Gastrocnemius medialis (tissue), 4 donors: Measurements from ENCODE around the gene CES2. TPM values are rescaled to one million over a fixed set of nuclear protein-coding genes. Genes with fewer than 3 reads are reported as not detected.

Experiments
- ATAC-seq, 2 donors: fragments of 150-250 bp; one replicate each; pipeline ENCODE4 v1.9.1; 2016
- DNase-seq, 2 donors: peaks; one replicate each; pipeline ENCODE4 v3.0.0-alpha.2; 2019
- H3K27ac ChIP-seq, 4 donors: fragments of 200-600 bp; sonication (generic); 1 replicate in 1 of 4; 2 replicates in 3 of 4; pipeline ENCODE4 v1.5.1; 2016 to 2018; ENCODE audit warnings: mild to moderate bottlenecking in 2 of 4, moderate library complexity in 1 of 4
- H3K27me3 ChIP-seq, 3 donors: fragments of 200-600 bp; sonication (generic) in 2 of 3; 1 replicate in 1 of 3; 2 replicates in 2 of 3; pipeline versions ENCODE4 v1.5.1 to v1.6.0; 2016 to 2019; ENCODE audit warnings: mild to moderate bottlenecking in 1 of 3, moderate library complexity in 1 of 3
- H3K36me3 ChIP-seq, 2 donors: fragments of 200-600 bp; sonication (generic) in 1 of 2; one replicate each; pipeline ENCODE4 v1.5.1; 2017 to 2018
- H3K4me1 ChIP-seq, 2 donors: fragments of 200-600 bp; sonication (generic) in 1 of 2; one replicate each; pipeline ENCODE4 v1.5.1; 2016 to 2017; ENCODE audit warnings: mild to moderate bottlenecking in 2 of 2
- H3K4me3 ChIP-seq, 4 donors: fragments of 200-600 bp; sonication (generic) in 3 of 4; 1 replicate in 1 of 4; 2 replicates in 3 of 4; pipeline ENCODE4 v1.5.1; 2016 to 2019; ENCODE audit warnings: mild to moderate bottlenecking in 2 of 4
- H3K9me3 ChIP-seq, 3 donors: fragments of 200-600 bp; sonication (generic) in 2 of 3; 1 replicate in 1 of 3; 2 replicates in 2 of 3; pipeline ENCODE4 v1.5.1; 2016 to 2019
- POLR2A ChIP-seq, 2 donors: fragments of 450-650 bp; IDR thresholded peaks; one replicate each; pipeline ENCODE4 v1.6.1; 2017; ENCODE audit warnings: antibody characterized with exemption in 2 of 2, mild to moderate bottlenecking in 2 of 2, moderate library complexity in 2 of 2
- in situ Hi-C, 4 donors: fragments of 200-750 bp; cut with MboI; loops; one replicate each; pipeline versions ENCODE4 v1.15.0 to v1.8.0; 2017; ENCODE audit warnings: low sequenced_read_pairs in 4 of 4
- intact Hi-C: fragments of 100-400 bp; cut with DNase I; formaldehyde crosslinking; loops from one replicate; pipeline ENCODE4 v1.15.1; 2023; ENCODE audit warnings: low total_unique reads
- total RNA-seq, 4 donors: library from RNA; depleted of rRNA; stranded (reverse); fragments of >200 nt; gene quantifications; one replicate each; pipeline versions ENCODE4 v1.1.0 to v1.2.3, GENCODE V29; 2016
- TF ChIP-seq, protein P1 (sequence below), 5 experiments: fragments of 450-650 bp in 3 of 5; fragments of 200-600 bp in 2 of 5; sonication (generic) in 2 of 5; IDR thresholded peaks in 4 of 5; conservative IDR thresholded peaks in 1 of 5; 1 replicate in 4 of 5; 2 replicates in 1 of 5; pipeline ENCODE4 v1.5.1; 2016 to 2019; ENCODE audit warnings: antibody characterized with exemption in 5 of 5, mild to moderate bottlenecking in 3 of 5, moderate library complexity in 3 of 5

The CES2 gene
- total RNA-seq, 4 donors from 2014 or later: 25.6 to 48.2 (median 37.7) TPM

DNA sequence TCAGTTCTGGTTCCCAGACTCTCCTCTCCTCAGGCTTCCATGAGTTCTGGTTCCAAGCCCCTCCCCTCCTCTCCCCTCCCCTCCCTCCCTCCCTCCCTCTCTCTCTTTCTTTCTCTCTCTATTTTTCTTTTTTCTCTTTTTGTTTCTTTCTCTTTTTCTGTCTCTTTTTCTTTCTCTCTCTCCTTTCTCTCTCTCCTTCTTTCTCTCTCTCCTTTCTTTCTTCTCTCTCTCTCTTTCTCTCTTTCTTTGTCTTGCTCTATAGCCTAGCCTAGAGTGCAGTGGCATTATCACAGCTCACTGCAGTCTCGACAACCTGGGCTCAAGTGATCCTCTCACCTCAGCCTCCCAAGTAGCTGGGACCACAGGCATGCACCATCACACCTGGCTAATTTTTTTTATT, 25.0 kb downstream of the CES2 start:
- intact Hi-C loops: no loop called here
- H3K27ac ChIP-seq: peak overlapping the region; percentile 43 to 71 (median 54)
- TF ChIP-seq, protein P1, sequence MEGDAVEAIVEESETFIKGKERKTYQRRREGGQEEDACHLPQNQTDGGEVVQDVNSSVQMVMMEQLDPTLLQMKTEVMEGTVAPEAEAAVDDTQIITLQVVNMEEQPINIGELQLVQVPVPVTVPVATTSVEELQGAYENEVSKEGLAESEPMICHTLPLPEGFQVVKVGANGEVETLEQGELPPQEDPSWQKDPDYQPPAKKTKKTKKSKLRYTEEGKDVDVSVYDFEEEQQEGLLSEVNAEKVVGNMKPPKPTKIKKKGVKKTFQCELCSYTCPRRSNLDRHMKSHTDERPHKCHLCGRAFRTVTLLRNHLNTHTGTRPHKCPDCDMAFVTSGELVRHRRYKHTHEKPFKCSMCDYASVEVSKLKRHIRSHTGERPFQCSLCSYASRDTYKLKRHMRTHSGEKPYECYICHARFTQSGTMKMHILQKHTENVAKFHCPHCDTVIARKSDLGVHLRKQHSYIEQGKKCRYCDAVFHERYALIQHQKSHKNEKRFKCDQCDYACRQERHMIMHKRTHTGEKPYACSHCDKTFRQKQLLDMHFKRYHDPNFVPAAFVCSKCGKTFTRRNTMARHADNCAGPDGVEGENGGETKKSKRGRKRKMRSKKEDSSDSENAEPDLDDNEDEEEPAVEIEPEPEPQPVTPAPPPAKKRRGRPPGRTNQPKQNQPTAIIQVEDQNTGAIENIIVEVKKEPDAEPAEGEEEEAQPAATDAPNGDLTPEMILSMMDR (IDR thresholded peaks at IDR 0.05 in 4 of 5, conservative IDR thresholded peaks at IDR 0.05 in 1 of 5): no peak
- no peak for TF ChIP-seq POLR2A (IDR thresholded peaks at IDR 0.05)
- ATAC-seq (no peak), DNase-seq (no peak)
- no peaks in the 10 kb centered on the region for H3K27me3 ChIP-seq
- in situ Hi-C loops: loop anchor here in 1 of 4 donors (10.0 kb wide), 1 partner anchor 195 kb away; the partner anchor contains the start of genes B3GNT9, FBXL8 and TRADD
- no peak overlapping the region for H3K4me3 ChIP-seq
- peaks cover 0 to 14% of the 10 kb centered on the region in 2 donors for H3K36me3 ChIP-seq
- H3K9me3 ChIP-seq: no peaks in the 10 kb centered on the region
- H3K4me1 ChIP-seq: peaks cover 20 to 21% of the 10 kb centered on the region in 2 donors

GRCh38 chr16:66961065-66961744, 25.9 kb downstream of the CES2 start, which contains the start of gene CES3:
CES3 (plus strand) TSS chr16:66961266; CDS start chr16:66961308, 42 bp downstream.
- intact Hi-C loops: no loop called here
- DNase-seq (peak in 1 of 2 donors; percentile 57), ATAC-seq (peak; percentile 35 to 67)
- Histone ChIP-seq H3K9me3 (no peaks in the 10 kb centered on the region), H3K36me3 (peaks cover 0 to 14% of the 10 kb centered on the region in 2 donors), H3K4me3 (no peak within 1 kb of the TSS), H3K27me3 (no peaks in the 10 kb centered on the region), H3K4me1 (peaks cover 19 to 21% of the 10 kb centered on the region in 2 donors), H3K27ac (peak within 1 kb of the TSS; percentile 43 to 71 (median 54))
- in situ Hi-C loops: loop anchor here in 1 of 4 donors (10.0 kb wide), 1 partner anchor 194 kb away; the partner anchor contains the start of genes B3GNT9, FBXL8 and TRADD
- TF ChIP-seq, protein P1 (IDR thresholded peaks at IDR 0.05 in 4 of 5, conservative IDR thresholded peaks at IDR 0.05 in 1 of 5): peak; percentile 19 to 68 (median 50)
- TF ChIP-seq POLR2A (IDR thresholded peaks at IDR 0.05): no peak

GRCh38 chr16:66961914-66962313, 26.6 kb downstream of the CES2 start:
- Histone ChIP-seq H3K4me1 (peaks cover 12 to 21% of the 10 kb centered on the region in 2 donors), H3K4me3 (no peak overlapping the region), H3K27ac (peak overlapping the region; percentile 3 to 57 (median 27)), H3K9me3 (no peaks in the 10 kb centered on the region), H3K36me3 (peaks cover 0 to 14% of the 10 kb centered on the region in 2 donors), H3K27me3 (no peaks in the 10 kb centered on the region)
- in situ Hi-C loops: loop anchor here in 1 of 4 donors (10.0 kb wide), 1 partner anchor 193 kb away; the partner anchor contains the start of genes B3GNT9, FBXL8 and TRADD
- intact Hi-C loops: no loop called here
- no peak for TF ChIP-seq POLR2A (IDR thresholded peaks at IDR 0.05)
- TF ChIP-seq, protein P1 (IDR thresholded peaks at IDR 0.05 in 4 of 5, conservative IDR thresholded peaks at IDR 0.05 in 1 of 5): no peak
- ATAC-seq (no peak), DNase-seq (no peak)

- intact Hi-C loops: no loop called here
- Histone ChIP-seq H3K36me3 (peaks cover 0 to 30% of the 10 kb centered on the region in 2 donors), H3K4me1 (peaks cover 9 to 14% of the 10 kb centered on the region in 2 donors), H3K27ac (no peak overlapping the region), H3K27me3 (no peaks in the 10 kb centered on the region), H3K9me3 (no peaks in the 10 kb centered on the region), H3K4me3 (no peak overlapping the region)
- ATAC-seq (no peak), DNase-seq (no peak)
- in situ Hi-C loops: loop anchor here in 1 of 4 donors (10.0 kb wide), 1 partner anchor 191 kb away; the partner anchor contains the start of genes B3GNT9, FBXL8 and TRADD
- TF ChIP-seq POLR2A (IDR thresholded peaks at IDR 0.05): no peak
- TF ChIP-seq, protein P1 (IDR thresholded peaks at IDR 0.05 in 4 of 5, conservative IDR thresholded peaks at IDR 0.05 in 1 of 5): no peak
These were observed 28.7 kb downstream of the CES2 start for GRCh38 chr16:66964049-66964448.
